DOHH2 (cell line): ENCODE data around the gene CLDND1.

Experiments
- H3F3A ChIP-seq: fragments of 200-600 bp; sonication (generic), shearing (Covaris generic); 2 replicates; pipeline ENCODE4 v1.6.0; 2016; ENCODE audit warnings: antibody characterized with exemption, mild to moderate bottlenecking; ENCODE audit not compliant: control insufficient read depth, insufficient read depth
- H3K27ac ChIP-seq: fragments of 200-600 bp; sonication (generic); 2 replicates; pipeline ENCODE4 v1.5.1; 2014; ENCODE audit warnings: low read depth, mild to moderate bottlenecking, low read length, moderate library complexity
- H3K27me3 ChIP-seq: fragments of 200-600 bp; sonication (generic); 2 replicates; pipeline ENCODE4 v1.6.1; 2014; ENCODE audit warnings: mild to moderate bottlenecking, low read length, mixed read lengths; ENCODE audit not compliant: control insufficient read depth
- H3K36me3 ChIP-seq: fragments of 200-600 bp; sonication (generic); 2 replicates; pipeline ENCODE4 v1.6.1; 2014; ENCODE audit warnings: mild to moderate bottlenecking, low read length, moderate library complexity, mixed read lengths; ENCODE audit not compliant: control insufficient read depth
- H3K4me1 ChIP-seq: fragments of 200-600 bp; sonication (generic); 2 replicates; pipeline ENCODE4 v1.6.1; 2014; ENCODE audit warnings: mild to moderate bottlenecking, low read length, mixed read lengths; ENCODE audit not compliant: control insufficient read depth
- H3K4me2 ChIP-seq: fragments of 200-600 bp; sonication (generic); 2 replicates; pipeline ENCODE4 v1.6.0; 2014; ENCODE audit warnings: mild to moderate bottlenecking, low read length, moderate library complexity
- H3K4me3 ChIP-seq: fragments of 200-600 bp; sonication (generic); 2 replicates; pipeline ENCODE4 v1.5.1; 2014; ENCODE audit warnings: mild to moderate bottlenecking, low read length, mixed read lengths
- H3K79me2 ChIP-seq: fragments of 200-600 bp; sonication (generic); 2 replicates; pipeline ENCODE4 v1.6.1; 2014; ENCODE audit warnings: mild to moderate bottlenecking, low read length, mixed read lengths; ENCODE audit not compliant: control insufficient read depth
- H3K9me2 ChIP-seq: fragments of 200-600 bp; sonication (generic); replicated peaks from 2 replicates; pipeline ENCODE4 v1.6.1; 2014; ENCODE audit warnings: mild to moderate bottlenecking, low read length, mixed read lengths; ENCODE audit not compliant: control insufficient read depth
- H3K9me3 ChIP-seq: fragments of 200-600 bp; sonication (generic); 2 replicates; pipeline ENCODE4 v1.6.1; 2014; ENCODE audit warnings: antibody characterized with exemption, low read length, mixed read lengths; ENCODE audit not compliant: control insufficient read depth, insufficient read depth
- H4K20me1 ChIP-seq: fragments of 200-600 bp; sonication (generic); 2 replicates; pipeline ENCODE4 v1.6.0; 2014; ENCODE audit warnings: low read depth, mild to moderate bottlenecking, antibody characterized with exemption, low read length, moderate library complexity; ENCODE audit not compliant: control insufficient read depth, insufficient read depth
- EZH2phosphoT487 ChIP-seq: fragments of 200-600 bp; sonication (generic); IDR thresholded peaks from 2 replicates; pipeline ENCODE4 v1.6.1; 2017; ENCODE audit warnings: borderline replicate concordance, mild to moderate bottlenecking, antibody characterized with exemption, low read length, moderate library complexity, mixed read lengths
- TF ChIP-seq, protein P1 (sequence below): fragments of 200-600 bp; sonication (generic); IDR thresholded peaks from one replicate; pipeline ENCODE4 v1.5.1; 2014; ENCODE audit warnings: antibody characterized with exemption, mild to moderate bottlenecking, low read depth, low read length; ENCODE audit not compliant: poor library complexity, severe bottlenecking

The CLDND1 gene

DNA sequence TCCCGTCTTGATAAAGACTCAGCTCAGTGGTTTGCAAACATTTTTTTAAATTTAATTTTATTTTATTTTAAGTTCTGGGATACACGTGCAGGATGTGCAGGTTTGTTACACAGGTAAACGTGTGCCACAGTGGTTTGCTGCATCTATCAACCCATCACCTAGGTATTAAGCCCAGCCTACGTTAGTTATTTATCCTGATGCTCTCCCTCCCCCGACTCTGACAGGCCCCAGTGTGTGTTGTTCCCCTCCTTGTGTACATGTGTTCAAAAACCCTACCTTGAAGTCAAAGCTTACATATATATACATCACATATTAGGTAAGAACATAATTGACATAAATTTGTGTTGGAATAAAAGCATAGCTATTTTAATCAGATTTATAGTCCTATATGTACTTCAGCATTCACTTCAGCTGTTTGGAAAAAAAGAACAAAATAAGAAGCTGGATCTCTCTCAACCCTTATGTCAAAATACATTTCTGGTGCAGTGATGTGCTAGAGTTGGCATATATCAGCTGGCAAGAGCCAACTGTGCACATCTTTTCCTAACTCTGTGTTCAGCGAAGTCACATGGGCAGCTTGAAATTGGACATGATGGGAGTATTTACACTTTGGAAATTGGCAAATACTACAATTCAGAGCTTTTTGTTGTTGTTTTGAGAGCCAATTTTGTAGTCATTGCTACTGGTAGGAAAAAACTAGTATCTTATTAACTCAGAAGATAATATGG lies 35.6 kb upstream of the CLDND1 start:
- no peaks in the 10 kb centered on the region for H4K20me1 ChIP-seq
- H3K27me3 ChIP-seq: no peaks in the 10 kb centered on the region
- H3K79me2 ChIP-seq: no peaks in the 10 kb centered on the region
- H3F3A ChIP-seq: peaks cover 7% of the 10 kb centered on the region
- TF ChIP-seq EZH2phosphoT487: no peak
- TF ChIP-seq, protein P1, sequence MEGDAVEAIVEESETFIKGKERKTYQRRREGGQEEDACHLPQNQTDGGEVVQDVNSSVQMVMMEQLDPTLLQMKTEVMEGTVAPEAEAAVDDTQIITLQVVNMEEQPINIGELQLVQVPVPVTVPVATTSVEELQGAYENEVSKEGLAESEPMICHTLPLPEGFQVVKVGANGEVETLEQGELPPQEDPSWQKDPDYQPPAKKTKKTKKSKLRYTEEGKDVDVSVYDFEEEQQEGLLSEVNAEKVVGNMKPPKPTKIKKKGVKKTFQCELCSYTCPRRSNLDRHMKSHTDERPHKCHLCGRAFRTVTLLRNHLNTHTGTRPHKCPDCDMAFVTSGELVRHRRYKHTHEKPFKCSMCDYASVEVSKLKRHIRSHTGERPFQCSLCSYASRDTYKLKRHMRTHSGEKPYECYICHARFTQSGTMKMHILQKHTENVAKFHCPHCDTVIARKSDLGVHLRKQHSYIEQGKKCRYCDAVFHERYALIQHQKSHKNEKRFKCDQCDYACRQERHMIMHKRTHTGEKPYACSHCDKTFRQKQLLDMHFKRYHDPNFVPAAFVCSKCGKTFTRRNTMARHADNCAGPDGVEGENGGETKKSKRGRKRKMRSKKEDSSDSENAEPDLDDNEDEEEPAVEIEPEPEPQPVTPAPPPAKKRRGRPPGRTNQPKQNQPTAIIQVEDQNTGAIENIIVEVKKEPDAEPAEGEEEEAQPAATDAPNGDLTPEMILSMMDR: no peak
- H3K36me3 ChIP-seq: no peaks in the 10 kb centered on the region
- H3K9me3 ChIP-seq: no peaks in the 10 kb centered on the region
- no peak overlapping the region for H3K4me3 ChIP-seq
- H3K9me2 ChIP-seq: no peaks in the 10 kb centered on the region
- H3K27ac ChIP-seq: no peak overlapping the region
- no peak overlapping the region for H3K4me2 ChIP-seq
- H3K4me1 ChIP-seq: peaks cover 72% of the 10 kb centered on the region

DNA sequence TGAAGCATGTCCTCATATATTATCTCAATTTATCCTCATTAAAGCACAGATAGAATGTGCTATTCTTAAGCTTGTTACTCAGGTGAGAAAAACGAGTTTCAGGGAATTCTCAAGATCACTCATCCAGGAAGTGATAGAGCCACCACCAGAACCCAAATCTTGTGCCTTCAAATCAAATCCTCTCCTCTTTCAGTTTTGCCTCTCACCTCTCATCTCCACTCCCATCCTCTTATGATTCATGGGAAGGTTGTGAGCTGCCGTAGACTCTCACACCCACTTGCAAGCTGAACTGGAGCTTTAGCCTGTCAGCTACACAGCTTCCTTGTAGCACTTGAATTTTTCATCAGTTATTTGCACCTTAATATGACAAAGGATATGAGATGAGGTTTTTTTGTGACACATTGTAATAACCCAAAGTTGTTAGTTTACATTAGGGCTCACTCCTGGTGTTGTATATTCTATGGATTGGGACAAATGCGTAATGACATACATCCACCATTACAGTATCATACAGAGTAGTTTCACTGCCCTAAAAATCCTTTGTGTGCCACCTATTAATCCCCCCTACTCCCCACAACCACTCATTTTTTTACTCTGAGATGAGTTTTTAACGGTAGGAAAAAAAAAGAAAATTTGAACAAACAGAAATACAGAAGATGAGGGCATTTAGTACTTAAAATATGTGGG lies 34.8 kb upstream of the CLDND1 start:
- H3K9me2 ChIP-seq: no peaks in the 10 kb centered on the region
- H3K4me1 ChIP-seq: peaks cover 72% of the 10 kb centered on the region
- H3K4me3 ChIP-seq: peak overlapping the region; percentile 27
- H3K79me2 ChIP-seq: no peaks in the 10 kb centered on the region
- H3K27me3 ChIP-seq: no peaks in the 10 kb centered on the region
- H3K27ac ChIP-seq: no peak overlapping the region
- H3K4me2 ChIP-seq: peak overlapping the region; percentile 62
- TF ChIP-seq, protein P1: no peak
- no peak for TF ChIP-seq EZH2phosphoT487
- H3K9me3 ChIP-seq: no peaks in the 10 kb centered on the region
- H3F3A ChIP-seq: peaks cover 2% of the 10 kb centered on the region
- H4K20me1 ChIP-seq: no peaks in the 10 kb centered on the region
- H3K36me3 ChIP-seq: no peaks in the 10 kb centered on the region

DNA sequence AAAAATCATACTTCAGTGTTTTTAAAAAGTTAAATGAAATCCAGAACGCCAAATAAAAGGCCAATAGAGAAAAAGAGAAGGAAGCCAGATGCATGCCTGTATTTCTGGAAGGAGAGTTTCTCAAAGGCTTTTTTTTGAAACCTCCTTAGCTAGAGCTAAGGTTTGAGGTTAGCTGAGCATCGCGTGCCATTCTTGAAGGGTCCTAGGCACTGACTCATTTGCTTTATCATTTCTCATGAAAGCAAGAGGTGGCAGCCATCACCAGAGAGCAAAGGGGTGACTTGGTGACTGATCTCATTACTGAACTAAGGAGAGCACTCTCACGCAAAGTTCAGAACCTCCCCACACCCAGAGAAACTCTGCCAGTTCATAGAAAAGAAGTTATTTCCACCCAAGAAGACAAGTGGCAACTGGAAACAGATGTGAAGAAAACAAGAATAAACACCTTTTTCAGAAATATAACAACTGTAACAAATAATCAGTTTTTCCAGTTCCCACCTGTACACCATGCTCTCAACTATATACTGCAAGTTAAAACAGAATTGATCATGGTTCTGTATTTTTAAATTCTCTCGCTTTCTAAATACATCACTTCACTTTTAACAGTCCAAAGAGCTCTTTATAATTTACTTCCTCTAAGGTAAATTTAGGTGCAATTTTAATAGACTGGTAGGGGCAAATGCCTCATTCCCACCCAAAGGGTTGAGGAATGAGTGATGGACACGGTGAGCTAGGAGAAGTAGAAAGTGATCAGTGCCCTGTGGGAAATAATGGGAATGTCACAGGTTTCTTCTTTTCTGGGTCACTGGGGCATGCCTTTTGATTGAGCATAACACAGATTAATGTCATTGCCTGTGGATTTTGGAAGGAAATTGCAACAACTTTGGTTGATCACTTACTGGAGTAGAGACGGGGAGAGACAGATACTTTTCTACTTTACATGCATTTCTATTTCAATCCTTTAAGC lies 33.7 kb upstream of the CLDND1 start:
- TF ChIP-seq, protein P1: no peak
- TF ChIP-seq EZH2phosphoT487: no peak

More for the DNA sequence above, 33.7 kb upstream of the CLDND1 start:
- no peaks in the 10 kb centered on the region for H3K27me3 ChIP-seq
- peak overlapping the region; percentile 27 for H3K4me3 ChIP-seq
- peaks cover 73% of the 10 kb centered on the region for H3K4me1 ChIP-seq
- H3K36me3 ChIP-seq: no peaks in the 10 kb centered on the region
- H3K4me2 ChIP-seq: peak overlapping the region; percentile 62
- H3K9me3 ChIP-seq: no peaks in the 10 kb centered on the region
- H3K9me2 ChIP-seq: no peaks in the 10 kb centered on the region
- H3K79me2 ChIP-seq: no peaks in the 10 kb centered on the region
- peak overlapping the region; percentile 17; the same call in 1 of the 2 replicates for H3K27ac ChIP-seq
- no peaks in the 10 kb centered on the region for H4K20me1 ChIP-seq
- H3F3A ChIP-seq: no peaks in the 10 kb centered on the region; the same call in 1 of the 2 replicates
